Body of pancreas (tissue), 4 donors: Measurements from ENCODE around the gene USP14. TPM values are rescaled to one million over a fixed set of nuclear protein-coding genes. Genes with fewer than 3 reads are reported as not detected.

Experiments
- ATAC-seq: fragments of 150-250 bp; one replicate; pipeline ENCODE4 v1.9.1; 2016
- DNase-seq, 4 donors: peaks; one replicate each; pipeline ENCODE4 v3.0.0-alpha.2; 2019
- H3K27ac ChIP-seq, 4 donors: fragments of 200-600 bp; sonication (generic); 1 replicate in 3 of 4; 2 replicates in 1 of 4; pipeline versions ENCODE4 v1.5.1 to v1.6.1; 2016 to 2019; ENCODE audit warnings: mild to moderate bottlenecking in 1 of 4, mixed read lengths in 1 of 4, moderate library complexity in 1 of 4
- H3K27me3 ChIP-seq, 2 donors: fragments of 200-600 bp; sonication (generic); one replicate each; pipeline ENCODE4 v1.6.0; 2016; ENCODE audit warnings: mild to moderate bottlenecking in 1 of 2
- H3K36me3 ChIP-seq, 2 donors: fragments of 200-600 bp; sonication (generic); replicated peaks in 1 of 2; 2 replicates each; pipeline ENCODE4 v1.5.1; 2016; ENCODE audit warnings: low read depth in 2 of 2; ENCODE audit not compliant: insufficient read depth in 1 of 2
- H3K4me1 ChIP-seq: fragments of 200-600 bp; sonication (generic); one replicate; pipeline ENCODE4 v1.6.0; 2016
- H3K4me3 ChIP-seq, 2 donors: fragments of 200-600 bp; sonication (generic); 1 replicate in 1 of 2; 2 replicates in 1 of 2; pipeline ENCODE4 v1.5.1; 2016 to 2019
- H3K9me3 ChIP-seq, 3 donors: fragments of 200-600 bp; sonication (generic); 1 replicate in 2 of 3; 2 replicates in 1 of 3; pipeline ENCODE4 v1.5.1; 2016
- POLR2A ChIP-seq, 3 donors: fragments of 450-650 bp; IDR thresholded peaks; one replicate each; pipeline ENCODE4 v1.6.1; 2016; ENCODE audit warnings: antibody characterized with exemption in 3 of 3, mild to moderate bottlenecking in 2 of 3
- WGBS, 2 donors: methylation state at CpG; one replicate each; pipeline ENCODE4 v1.1.5; 2017; 5-methylcytosine and 5-hydroxymethylcytosine counted together
- intact Hi-C: fragments of 100-400 bp; cut with DNase I; formaldehyde crosslinking; loops from one replicate; pipeline ENCODE4 v1.15.1; 2023
- total RNA-seq, 2 donors: library from RNA; depleted of rRNA; stranded (reverse); fragments of >200 nt; gene quantifications; one replicate each; pipeline ENCODE4 v1.1.0, GENCODE V29; 2016
- TF ChIP-seq, protein P1 (sequence below), 7 experiments: fragments of 450-650 bp in 4 of 7; fragments of 200-600 bp in 3 of 7; sonication (generic) in 3 of 7; IDR thresholded peaks; one replicate each; pipeline ENCODE4 v1.5.1; 2016 to 2019; ENCODE audit warnings: antibody characterized with exemption in 7 of 7

Gene USP14
- total RNA-seq, 2 donors from 2014 or later: 14.5 to 18.8 TPM

- no peak overlapping the region for H3K27ac ChIP-seq
- no peak overlapping the region for H3K4me3 ChIP-seq
- DNase-seq (no peak), ATAC-seq (no peak)
- no peaks in the 10 kb centered on the region for H3K27me3 ChIP-seq
- WGBS, 2 donors: 78 to 79% methylated on average over 5 of the region's 5 CpGs
- no peak for TF ChIP-seq POLR2A (IDR thresholded peaks at IDR 0.05)
- TF ChIP-seq, protein P1, sequence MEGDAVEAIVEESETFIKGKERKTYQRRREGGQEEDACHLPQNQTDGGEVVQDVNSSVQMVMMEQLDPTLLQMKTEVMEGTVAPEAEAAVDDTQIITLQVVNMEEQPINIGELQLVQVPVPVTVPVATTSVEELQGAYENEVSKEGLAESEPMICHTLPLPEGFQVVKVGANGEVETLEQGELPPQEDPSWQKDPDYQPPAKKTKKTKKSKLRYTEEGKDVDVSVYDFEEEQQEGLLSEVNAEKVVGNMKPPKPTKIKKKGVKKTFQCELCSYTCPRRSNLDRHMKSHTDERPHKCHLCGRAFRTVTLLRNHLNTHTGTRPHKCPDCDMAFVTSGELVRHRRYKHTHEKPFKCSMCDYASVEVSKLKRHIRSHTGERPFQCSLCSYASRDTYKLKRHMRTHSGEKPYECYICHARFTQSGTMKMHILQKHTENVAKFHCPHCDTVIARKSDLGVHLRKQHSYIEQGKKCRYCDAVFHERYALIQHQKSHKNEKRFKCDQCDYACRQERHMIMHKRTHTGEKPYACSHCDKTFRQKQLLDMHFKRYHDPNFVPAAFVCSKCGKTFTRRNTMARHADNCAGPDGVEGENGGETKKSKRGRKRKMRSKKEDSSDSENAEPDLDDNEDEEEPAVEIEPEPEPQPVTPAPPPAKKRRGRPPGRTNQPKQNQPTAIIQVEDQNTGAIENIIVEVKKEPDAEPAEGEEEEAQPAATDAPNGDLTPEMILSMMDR (IDR thresholded peaks at IDR 0.05): no peak
- no peaks in the 10 kb centered on the region for H3K36me3 ChIP-seq
- intact Hi-C loops: no loop called here
- H3K4me1 ChIP-seq: peaks cover 16% of the 10 kb centered on the region
- H3K9me3 ChIP-seq: no peaks in the 10 kb centered on the region
Observed at GRCh38 chr18:189254-189653, 30.9 kb downstream of the USP14 start.

- no peak for DNase-seq
- H3K27me3 ChIP-seq: no peaks in the 10 kb centered on the region
- peaks cover 16% of the 10 kb centered on the region for H3K4me1 ChIP-seq
- ATAC-seq: no peak
- no peak overlapping the region for H3K4me3 ChIP-seq
- H3K27ac ChIP-seq: no peak overlapping the region
- 84 to 90% methylated on average over 1 of the region's 1 CpG for WGBS, 2 donors
- H3K36me3 ChIP-seq: no peaks in the 10 kb centered on the region
- intact Hi-C loops: no loop called here
- H3K9me3 ChIP-seq: no peaks in the 10 kb centered on the region
- TF ChIP-seq, protein P1 (IDR thresholded peaks at IDR 0.05): no peak
- no peak for TF ChIP-seq POLR2A (IDR thresholded peaks at IDR 0.05)
Observed at GRCh38 chr18:191725-192124, 33.4 kb downstream of the USP14 start.

DNA sequence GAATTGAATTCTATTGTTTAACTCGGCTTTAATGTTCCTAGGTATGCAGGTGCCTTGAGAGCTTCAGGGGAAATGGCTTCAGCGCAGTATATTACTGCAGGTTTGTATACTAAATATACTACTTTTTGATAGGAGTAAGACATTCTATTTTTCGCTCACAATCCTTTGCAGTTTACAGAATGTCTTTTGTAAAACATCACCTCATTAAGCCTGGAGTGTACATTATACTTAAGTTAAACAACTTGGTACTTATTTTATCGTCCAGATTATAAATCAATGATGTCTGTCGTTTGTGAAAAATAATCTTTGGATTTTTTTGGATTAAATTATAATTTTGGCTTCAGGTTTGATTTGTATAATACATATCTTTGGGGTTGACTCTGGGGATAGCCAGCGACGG is 34.4 kb downstream of the USP14 start:
- peaks cover 0 to under 1% of the 10 kb centered on the region in 2 donors for H3K36me3 ChIP-seq
- no peaks in the 10 kb centered on the region for H3K9me3 ChIP-seq
- peaks cover 16% of the 10 kb centered on the region for H3K4me1 ChIP-seq
- ATAC-seq (no peak), DNase-seq (no peak)
- WGBS, 2 donors: 92% methylated on average over 7 of the region's 7 CpGs
- no peaks in the 10 kb centered on the region for H3K27me3 ChIP-seq
- no peak overlapping the region for H3K4me3 ChIP-seq
- TF ChIP-seq, protein P1 (IDR thresholded peaks at IDR 0.05): no peak
- TF ChIP-seq POLR2A (IDR thresholded peaks at IDR 0.05): no peak
- intact Hi-C loops: no loop called here
- no peak overlapping the region for H3K27ac ChIP-seq

- H3K36me3 ChIP-seq: peaks cover 0 to 9% of the 10 kb centered on the region in 2 donors
- intact Hi-C loops: no loop called here
- H3K4me1 ChIP-seq: no peaks in the 10 kb centered on the region
- TF ChIP-seq POLR2A (IDR thresholded peaks at IDR 0.05): no peak
- TF ChIP-seq, protein P1 (IDR thresholded peaks at IDR 0.05): no peak
- no peak overlapping the region for H3K27ac ChIP-seq
- WGBS, 2 donors: 90 to 91% methylated on average over 1 of the region's 1 CpG
- no peaks in the 10 kb centered on the region for H3K9me3 ChIP-seq
- ATAC-seq: no peak
- no peak overlapping the region for H3K4me3 ChIP-seq
- no peaks in the 10 kb centered on the region for H3K27me3 ChIP-seq
- DNase-seq: no peak
Observed at GRCh38 chr18:195651-196050, 37.3 kb downstream of the USP14 start.

GRCh38 chr18:199214-199613 is 40.9 kb downstream of the USP14 start:
- Histone ChIP-seq H3K36me3 (peaks cover 5 to 19% of the 10 kb centered on the region in 2 donors), H3K4me1 (no peaks in the 10 kb centered on the region), H3K4me3 (no peak overlapping the region), H3K27ac (no peak overlapping the region), H3K9me3 (no peaks in the 10 kb centered on the region), H3K27me3 (no peaks in the 10 kb centered on the region)
- TF ChIP-seq, protein P1 (IDR thresholded peaks at IDR 0.05): no peak
- WGBS, 2 donors: 94 to 100% methylated on average over 3 of the region's 3 CpGs
- no peak for DNase-seq
- no peak for ATAC-seq
- intact Hi-C loops: no loop called here
